Smooth muscle cell (in vitro differentiated cells): ENCODE data around the gene CENPV. TPM values are rescaled to one million over a fixed set of nuclear protein-coding genes. Genes with fewer than 3 reads are reported as not detected.
A peak's percentile ranks its signal among the peaks of the same experiment; 100 is the strongest.

Experiments
- DNase-seq: peaks from one replicate; lab custom pipeline; 2025; ENCODE audit not compliant: unreplicated experiment; lab: John Stamatoyannopoulos, UW
- H2AFZ ChIP-seq: fragments of 200-600 bp; sonication (generic); 2 replicates; pipeline ENCODE4 v1.6.0; 2016; ENCODE audit warnings: antibody characterized with exemption, low read depth, mild to moderate bottlenecking
- H3F3A ChIP-seq: fragments of 200-600 bp; sonication (generic); 2 replicates; pipeline ENCODE4 v1.6.0; 2017; ENCODE audit warnings: antibody characterized with exemption, low read depth
- H3K27ac ChIP-seq: fragments of 200-600 bp; sonication (generic); 2 replicates; pipeline ENCODE4 v1.5.1; 2016; ENCODE audit warnings: low read depth, mild to moderate bottlenecking
- H3K27me3 ChIP-seq: fragments of 200-600 bp; sonication (generic); 2 replicates; pipeline ENCODE4 v1.6.1; 2016; ENCODE audit warnings: low read depth, mild to moderate bottlenecking
- H3K36me3 ChIP-seq: fragments of 200-600 bp; sonication (generic); 2 replicates; pipeline ENCODE4 v1.5.1; 2016; ENCODE audit warnings: low read depth
- H3K4me1 ChIP-seq: fragments of 200-600 bp; sonication (generic); 2 replicates; pipeline ENCODE4 v1.5.1; 2016; ENCODE audit warnings: low read depth
- H3K4me2 ChIP-seq: fragments of 200-600 bp; sonication (generic); 2 replicates; pipeline ENCODE4 v1.6.0; 2016; ENCODE audit warnings: mild to moderate bottlenecking
- H3K4me3 ChIP-seq: fragments of 200-600 bp; sonication (generic); 2 replicates; pipeline ENCODE4 v1.5.1; 2016; ENCODE audit warnings: mild to moderate bottlenecking
- H3K79me2 ChIP-seq: fragments of 200-600 bp; sonication (generic); 2 replicates; pipeline ENCODE4 v1.6.0; 2016; ENCODE audit warnings: low read depth, mild to moderate bottlenecking
- H3K9ac ChIP-seq: fragments of 200-600 bp; sonication (generic); 2 replicates; pipeline ENCODE4 v1.6.0; 2016; ENCODE audit warnings: low read depth
- H3K9me3 ChIP-seq: fragments of 200-600 bp; sonication (generic); replicated peaks from 2 replicates; pipeline ENCODE4 v1.5.1; 2016; ENCODE audit warnings: low read depth
- H4K20me1 ChIP-seq: fragments of 200-600 bp; sonication (generic); 2 replicates; pipeline ENCODE4 v1.6.0; 2016; ENCODE audit warnings: low read depth
- WGBS: methylation state at CpG from one replicate; pipeline ENCODE4 v1.1.7; 2016; ENCODE audit warnings: low lambda C conversion rate; 5-methylcytosine and 5-hydroxymethylcytosine counted together
- polyA plus RNA-seq: library from polyadenylated mRNA; unstranded; fragments of >200 nt; fragmentation: Nextera tagmentation; extraction: Ambion mirVana; gene quantifications from 2 replicates; pipeline ENCODE4 v1.2.1, GENCODE V29; 2016
- total RNA-seq: library from RNA; depleted of rRNA; stranded (reverse); fragments of >200 nt; gene quantifications from 2 replicates; pipeline ENCODE4 v1.2.3, GENCODE V29; 2014
- TF ChIP-seq, protein P1 (sequence below): fragments of 200-600 bp; sonication (generic); IDR thresholded peaks from 2 replicates; pipeline ENCODE4 v1.5.1; 2017; ENCODE audit warnings: borderline replicate concordance, mild to moderate bottlenecking, antibody characterized with exemption; ENCODE audit not compliant: insufficient read depth, poor library complexity, severe bottlenecking

The CENPV gene
- total and polyA plus RNA-seq, 2 experiments from 2014 or later: 17.5 to 44.5 TPM

GRCh38 chr17:16306211-16306610 lies 47.1 kb downstream of the CENPV start:
- no peaks in the 10 kb centered on the region for H3K4me1 ChIP-seq
- H3K4me2 ChIP-seq: no peak overlapping the region
- no peaks in the 10 kb centered on the region for H4K20me1 ChIP-seq
- H3K9me3 ChIP-seq: no peaks in the 10 kb centered on the region
- WGBS: over 99% methylated on average over 8 of the region's 8 CpGs
- H3K9ac ChIP-seq: no peak overlapping the region
- peaks cover 16% of the 10 kb centered on the region for H3F3A ChIP-seq
- no peak overlapping the region for H3K4me3 ChIP-seq
- no peaks in the 10 kb centered on the region for H3K27me3 ChIP-seq
- H2AFZ ChIP-seq: no peak overlapping the region
- H3K36me3 ChIP-seq: no peaks in the 10 kb centered on the region
- H3K27ac ChIP-seq: no peak overlapping the region
- TF ChIP-seq, protein P1, sequence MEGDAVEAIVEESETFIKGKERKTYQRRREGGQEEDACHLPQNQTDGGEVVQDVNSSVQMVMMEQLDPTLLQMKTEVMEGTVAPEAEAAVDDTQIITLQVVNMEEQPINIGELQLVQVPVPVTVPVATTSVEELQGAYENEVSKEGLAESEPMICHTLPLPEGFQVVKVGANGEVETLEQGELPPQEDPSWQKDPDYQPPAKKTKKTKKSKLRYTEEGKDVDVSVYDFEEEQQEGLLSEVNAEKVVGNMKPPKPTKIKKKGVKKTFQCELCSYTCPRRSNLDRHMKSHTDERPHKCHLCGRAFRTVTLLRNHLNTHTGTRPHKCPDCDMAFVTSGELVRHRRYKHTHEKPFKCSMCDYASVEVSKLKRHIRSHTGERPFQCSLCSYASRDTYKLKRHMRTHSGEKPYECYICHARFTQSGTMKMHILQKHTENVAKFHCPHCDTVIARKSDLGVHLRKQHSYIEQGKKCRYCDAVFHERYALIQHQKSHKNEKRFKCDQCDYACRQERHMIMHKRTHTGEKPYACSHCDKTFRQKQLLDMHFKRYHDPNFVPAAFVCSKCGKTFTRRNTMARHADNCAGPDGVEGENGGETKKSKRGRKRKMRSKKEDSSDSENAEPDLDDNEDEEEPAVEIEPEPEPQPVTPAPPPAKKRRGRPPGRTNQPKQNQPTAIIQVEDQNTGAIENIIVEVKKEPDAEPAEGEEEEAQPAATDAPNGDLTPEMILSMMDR: no peak
- no peaks in the 10 kb centered on the region for H3K79me2 ChIP-seq
- no peak for DNase-seq

DNA sequence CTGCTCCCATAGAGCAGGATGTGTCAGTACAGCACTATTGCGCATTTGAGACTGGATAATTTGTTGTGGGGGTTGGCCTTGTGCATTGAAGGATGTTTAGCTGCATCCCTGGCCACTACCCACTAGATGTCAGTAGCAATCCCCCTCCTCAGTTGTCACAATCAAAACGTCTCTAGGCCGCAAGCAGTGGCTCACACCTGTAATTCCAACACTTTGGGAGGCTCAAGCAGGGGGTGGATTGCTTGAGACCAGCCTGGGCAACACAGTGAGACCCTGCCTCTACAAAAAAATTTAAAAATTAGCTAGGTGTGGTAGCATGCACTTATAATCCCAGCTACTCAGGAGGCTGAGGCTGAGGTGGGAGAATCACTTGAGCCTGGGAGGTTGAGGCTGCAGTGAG lies 48.4 kb downstream of the CENPV start:
- Histone ChIP-seq H3K36me3 (no peaks in the 10 kb centered on the region), H3K27me3 (no peaks in the 10 kb centered on the region), H4K20me1 (no peaks in the 10 kb centered on the region), H3K4me1 (no peaks in the 10 kb centered on the region), H3K79me2 (no peaks in the 10 kb centered on the region), H2AFZ (no peak overlapping the region), H3F3A (peaks cover 16% of the 10 kb centered on the region), H3K4me3 (no peak overlapping the region), H3K4me2 (no peak overlapping the region), H3K9ac (no peak overlapping the region), H3K9me3 (no peaks in the 10 kb centered on the region), H3K27ac (no peak overlapping the region)
- TF ChIP-seq, protein P1: peak; percentile 37
- 73% methylated on average over 3 of the region's 3 CpGs for WGBS
- DNase-seq: no peak

GRCh38 chr17:16302856-16303255 lies 50.4 kb downstream of the CENPV start:
- no peak overlapping the region for H3K4me3 ChIP-seq
- no peaks in the 10 kb centered on the region for H3K79me2 ChIP-seq
- no peak overlapping the region for H3K4me2 ChIP-seq
- H3K27me3 ChIP-seq: no peaks in the 10 kb centered on the region
- H2AFZ ChIP-seq: no peak overlapping the region
- no peaks in the 10 kb centered on the region for H3K36me3 ChIP-seq
- no peaks in the 10 kb centered on the region for H3K4me1 ChIP-seq
- TF ChIP-seq, protein P1: no peak
- DNase-seq: no peak
- H4K20me1 ChIP-seq: no peaks in the 10 kb centered on the region
- H3F3A ChIP-seq: peaks cover 16% of the 10 kb centered on the region
- WGBS: 82% methylated on average over 4 of the region's 4 CpGs
- H3K27ac ChIP-seq: peak overlapping the region; percentile 80
- no peaks in the 10 kb centered on the region for H3K9me3 ChIP-seq
- no peak overlapping the region for H3K9ac ChIP-seq
